Endothelial cell of umbilical vein (primary cell): ENCODE results near the gene GUCA2B. TPM values are rescaled to one million over a fixed set of nuclear protein-coding genes. Genes with fewer than 3 reads are reported as not detected.

Experiments used
- BruUV-seq: library from RNA; stranded (reverse); fragments of 400-500 nt; replicated peaks from 2 replicates; lab custom pipeline; 2021; lab: Mats Ljungman, UMichigan
- CTCF ChIA-PET: fragments of 300-600, 350-600 bp; sonication (Branson Sonifier 250); formaldehyde crosslinking; loops from one replicate; lab custom pipeline; 2021; ENCODE audit warnings: antibody characterized with exemption, inconsistent platforms; lab: Charles Lee
- POLR2A ChIA-PET: fragments of 300-600, 350-600 bp; sonication (Branson Sonifier 250); formaldehyde crosslinking; loops from one replicate; lab custom pipeline; 2021; ENCODE audit warnings: antibody characterized with exemption, inconsistent platforms; lab: Charles Lee
- DNase-seq: peaks from one replicate; pipeline ENCODE4 v3.0.0-alpha.2; 2011; ENCODE audit warnings: low read depth, low spot score
- FAIRE-seq: peaks from 2 replicates; lab custom pipeline; 2011; peaks lifted over from hg19 to GRCh38; lab: Jason Lieb, UNC
- H2AFZ ChIP-seq: 2 replicates; pipeline ENCODE4 v1.6.0; 2012; ENCODE audit warnings: low read depth, low read length, control low read depth, inconsistent platforms
- H3K27ac ChIP-seq: 2 replicates; pipeline ENCODE4 v1.5.1; 2011; ENCODE audit warnings: low read depth, mild to moderate bottlenecking, control low read depth, low read length, moderate library complexity; ENCODE audit not compliant: insufficient read depth
- H3K27me3 ChIP-seq, 2 experiments: 2 replicates each; pipeline versions ENCODE4 v1.6.0 to v1.6.1; 2011; ENCODE audit warnings: low read length in 2 of 2, mixed read lengths in 1 of 2; ENCODE audit not compliant: control insufficient read depth in 2 of 2, insufficient read depth in 2 of 2
- H3K36me3 ChIP-seq, 2 experiments: 2 replicates in 1 of 2; 3 replicates in 1 of 2; pipeline ENCODE4 v1.5.1; 2011; ENCODE audit warnings: low read length in 2 of 2, mild to moderate bottlenecking in 1 of 2, moderate library complexity in 1 of 2; ENCODE audit not compliant: control insufficient read depth in 2 of 2, insufficient read depth in 2 of 2; ENCODE audit errors: extremely low read depth in 1 of 2
- H3K4me1 ChIP-seq: 3 replicates; pipeline ENCODE4 v1.5.1; 2011; ENCODE audit warnings: mild to moderate bottlenecking, low read length; ENCODE audit not compliant: control insufficient read depth, insufficient read depth; ENCODE audit errors: extremely low read depth
- H3K4me2 ChIP-seq: 2 replicates; pipeline ENCODE4 v1.6.1; 2011; ENCODE audit warnings: low read length, control low read depth, mixed read lengths; ENCODE audit not compliant: insufficient read depth
- H3K4me3 ChIP-seq, 3 experiments: fragments of 200-600 bp in 1 of 3; sonication (generic), shearing (Covaris generic) in 1 of 3; replicated peaks in 1 of 3; 2 replicates each; pipeline ENCODE4 v1.5.1; 2011 to 2016; ENCODE audit warnings: control low read depth in 3 of 3, low read length in 3 of 3, mild to moderate bottlenecking in 2 of 3, inconsistent platforms in 1 of 3, low read depth in 1 of 3, moderate library complexity in 1 of 3; ENCODE audit not compliant: insufficient read depth in 1 of 3
- H3K79me2 ChIP-seq: 2 replicates; pipeline ENCODE4 v1.6.0; 2012; ENCODE audit warnings: low read length, inconsistent platforms; ENCODE audit not compliant: control insufficient read depth, insufficient read depth
- H3K9ac ChIP-seq: replicated peaks from 2 replicates; pipeline ENCODE3; 2011; ENCODE audit warnings: low read length, control low read depth; ENCODE audit not compliant: insufficient read depth; ENCODE audit errors: extremely low read depth
- H3K9me1 ChIP-seq: replicated peaks from 3 replicates; pipeline ENCODE4 v1.6.0; 2011; ENCODE audit warnings: mild to moderate bottlenecking, low read length; ENCODE audit not compliant: control insufficient read depth, insufficient read depth; ENCODE audit errors: extremely low read depth
- H3K9me3 ChIP-seq: replicated peaks from 2 replicates; pipeline ENCODE4 v1.5.1; 2012; ENCODE audit warnings: low read length, inconsistent platforms; ENCODE audit not compliant: control insufficient read depth, insufficient read depth
- H4K20me1 ChIP-seq: replicated peaks from 2 replicates; pipeline ENCODE3; 2011; ENCODE audit warnings: mild to moderate bottlenecking, low read length; ENCODE audit not compliant: control insufficient read depth, insufficient read depth; ENCODE audit errors: extremely low read depth
- EZH2 ChIP-seq: IDR thresholded peaks from 2 replicates; pipeline ENCODE4 v1.6.1; 2012; ENCODE audit warnings: borderline replicate concordance, low read depth, mild to moderate bottlenecking, moderate library complexity, low read length, inconsistent platforms; ENCODE audit not compliant: severe bottlenecking
- FOS ChIP-seq: IDR thresholded peaks from 2 replicates; pipeline ENCODE4 v1.6.1; 2011; ENCODE audit warnings: mild to moderate bottlenecking, low read length, moderate library complexity, borderline replicate concordance; ENCODE audit not compliant: insufficient read depth
- GATA2 ChIP-seq: IDR thresholded peaks from 2 replicates; pipeline ENCODE4 v1.7.0; 2011; ENCODE audit warnings: low read depth, mild to moderate bottlenecking, moderate library complexity, mixed read lengths, low read length; ENCODE audit not compliant: insufficient read length, insufficient read depth
- JUN ChIP-seq: IDR thresholded peaks from 2 replicates; pipeline ENCODE4 v1.6.1; 2011; ENCODE audit warnings: borderline replicate concordance, low read depth; ENCODE audit not compliant: insufficient read length, insufficient read depth
- MYC ChIP-seq: IDR thresholded peaks from one replicate; pipeline ENCODE4 v1.6.1; 2011; ENCODE audit warnings: mild to moderate bottlenecking, low read depth, low read length
- POLR2A ChIP-seq: IDR thresholded peaks from 2 replicates; pipeline ENCODE4 v1.6.1; 2012; ENCODE audit warnings: low read depth, mild to moderate bottlenecking, control low read depth, low read length
- POLR2AphosphoS5 ChIP-seq: IDR thresholded peaks from 2 replicates; pipeline ENCODE4 v1.6.1; 2012; ENCODE audit warnings: low read depth, mild to moderate bottlenecking, control low read depth, low read length, moderate library complexity; ENCODE audit not compliant: insufficient read depth
- dilution Hi-C: fragments of 300-500 bp; cut with MboI; formaldehyde crosslinking; loops from one replicate; pipeline ENCODE4 v1.15.0; 2019; ENCODE audit warnings: low sequenced_read_pairs; ENCODE audit not compliant: extremely low pct_ligation_motif_present
- intact Hi-C: fragments of 100-400 bp; cut with micrococcal nuclease; formaldehyde crosslinking; loops from one replicate; pipeline ENCODE4 v1.10.0; 2022
- polyA plus RNA-seq, 4 experiments: library from polyadenylated mRNA; depleted of rRNA in 3 of 4; stranded (reverse) in 3 of 4; unstranded in 1 of 4; fragments of >200 nt; gene quantifications; 2 replicates each; pipeline versions ENCODE4 v1.2.1 to v1.2.3, GENCODE V29; 2011 to 2012; ENCODE audit warnings: missing spikeins in 1 of 4
- total RNA-seq: library from RNA; stranded (reverse); gene quantifications from 2 replicates; pipeline ENCODE4 v1.2.3, GENCODE V29; 2021
- TF ChIP-seq, protein P1 (sequence below), 2 donors: IDR thresholded peaks; 1 replicate in 1 of 2; 2 replicates in 1 of 2; pipeline ENCODE4 v1.5.1; 2011; ENCODE audit warnings: low read length in 2 of 2, mild to moderate bottlenecking in 2 of 2, moderate library complexity in 2 of 2, control low read depth in 1 of 2, inconsistent platforms in 1 of 2, low read depth in 1 of 2; ENCODE audit not compliant: insufficient read depth in 1 of 2; ENCODE audit errors: extremely low read depth in 1 of 2
- TF ChIP-seq, protein P2 (sequence below): IDR thresholded peaks from 2 replicates; pipeline ENCODE4 v1.6.1; 2011; ENCODE audit not compliant: insufficient read depth, insufficient read length

Gene GUCA2B
- total and polyA plus RNA-seq, 2 donors (not counting 3 experiments of a cell fraction or from before 2014, with no cell fraction given): not detected

DNA sequence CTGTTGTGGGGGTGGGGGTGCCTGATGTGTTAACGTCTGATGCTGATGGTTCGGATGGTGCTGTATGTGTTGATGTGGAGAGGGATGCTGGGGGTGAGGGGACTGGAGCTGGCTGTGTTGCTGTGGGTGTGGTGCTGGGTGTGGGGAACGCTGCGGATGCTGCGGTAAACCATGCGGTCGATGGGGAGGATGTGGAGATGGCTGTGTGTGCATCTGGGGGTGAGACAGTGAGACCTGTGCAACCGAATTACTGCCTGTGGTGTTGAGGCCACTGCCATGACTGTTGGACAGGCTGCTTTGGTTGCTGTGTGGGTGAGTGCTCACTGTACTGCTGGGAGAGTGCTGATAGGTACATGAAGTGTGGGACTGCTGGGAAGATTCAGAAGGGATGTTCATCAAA lies 38.1 kb downstream of the GUCA2B start:
- Histone ChIP-seq H3K9me1 (no peaks in the 10 kb centered on the region), H3K27me3 (no peaks in the 10 kb centered on the region), H3K9ac (no peak overlapping the region), H3K4me3 (no peak overlapping the region), H3K9me3 (no peaks in the 10 kb centered on the region), H3K4me2 (no peak overlapping the region), H3K79me2 (no peaks in the 10 kb centered on the region), H3K36me3 (peaks cover 2 to 5% of the 10 kb centered on the region in 2 experiments), H3K4me1 (peaks cover 4% of the 10 kb centered on the region), H2AFZ (no peak overlapping the region), H3K27ac (no peak overlapping the region), H4K20me1 (peaks cover 2% of the 10 kb centered on the region)
- no TSS peak for BruUV-seq
- dilution Hi-C loops (no loop called here), intact Hi-C loops (no loop called here)
- ChIA-PET POLR2A (no interaction called here), CTCF (interaction anchor here (2.7 kb wide), 1 partner anchor 18 kb away, joined by 14 read pairs; no protein-coding TSS in a partner anchor)
- no peak for DNase-seq
- TF ChIP-seq JUN: no peak
- no peak for TF ChIP-seq FOS
- TF ChIP-seq POLR2AphosphoS5: no peak
- TF ChIP-seq, protein P1, sequence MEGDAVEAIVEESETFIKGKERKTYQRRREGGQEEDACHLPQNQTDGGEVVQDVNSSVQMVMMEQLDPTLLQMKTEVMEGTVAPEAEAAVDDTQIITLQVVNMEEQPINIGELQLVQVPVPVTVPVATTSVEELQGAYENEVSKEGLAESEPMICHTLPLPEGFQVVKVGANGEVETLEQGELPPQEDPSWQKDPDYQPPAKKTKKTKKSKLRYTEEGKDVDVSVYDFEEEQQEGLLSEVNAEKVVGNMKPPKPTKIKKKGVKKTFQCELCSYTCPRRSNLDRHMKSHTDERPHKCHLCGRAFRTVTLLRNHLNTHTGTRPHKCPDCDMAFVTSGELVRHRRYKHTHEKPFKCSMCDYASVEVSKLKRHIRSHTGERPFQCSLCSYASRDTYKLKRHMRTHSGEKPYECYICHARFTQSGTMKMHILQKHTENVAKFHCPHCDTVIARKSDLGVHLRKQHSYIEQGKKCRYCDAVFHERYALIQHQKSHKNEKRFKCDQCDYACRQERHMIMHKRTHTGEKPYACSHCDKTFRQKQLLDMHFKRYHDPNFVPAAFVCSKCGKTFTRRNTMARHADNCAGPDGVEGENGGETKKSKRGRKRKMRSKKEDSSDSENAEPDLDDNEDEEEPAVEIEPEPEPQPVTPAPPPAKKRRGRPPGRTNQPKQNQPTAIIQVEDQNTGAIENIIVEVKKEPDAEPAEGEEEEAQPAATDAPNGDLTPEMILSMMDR (IDR thresholded peaks at IDR 0.05; ENCODE audit: extremely low read depth in 1 of 2, insufficient read depth in 1 of 2, low read depth in 1 of 2, low read length in 2 of 2): no peak
- no peak for TF ChIP-seq GATA2
- TF ChIP-seq MYC: no peak
- TF ChIP-seq, protein P2, sequence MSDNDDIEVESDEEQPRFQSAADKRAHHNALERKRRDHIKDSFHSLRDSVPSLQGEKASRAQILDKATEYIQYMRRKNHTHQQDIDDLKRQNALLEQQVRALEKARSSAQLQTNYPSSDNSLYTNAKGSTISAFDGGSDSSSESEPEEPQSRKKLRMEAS: no peak
- TF ChIP-seq POLR2A: no peak
- TF ChIP-seq EZH2: no peak
- no peak for FAIRE-seq
